OCI-M2 (cell line): ENCODE measurements around the gene SBK2.

Experiments
- DNase-seq: peaks from one replicate; lab custom pipeline; 2025; ENCODE audit not compliant: unreplicated experiment; lab: John Stamatoyannopoulos, UW

The SBK2 gene

DNA sequence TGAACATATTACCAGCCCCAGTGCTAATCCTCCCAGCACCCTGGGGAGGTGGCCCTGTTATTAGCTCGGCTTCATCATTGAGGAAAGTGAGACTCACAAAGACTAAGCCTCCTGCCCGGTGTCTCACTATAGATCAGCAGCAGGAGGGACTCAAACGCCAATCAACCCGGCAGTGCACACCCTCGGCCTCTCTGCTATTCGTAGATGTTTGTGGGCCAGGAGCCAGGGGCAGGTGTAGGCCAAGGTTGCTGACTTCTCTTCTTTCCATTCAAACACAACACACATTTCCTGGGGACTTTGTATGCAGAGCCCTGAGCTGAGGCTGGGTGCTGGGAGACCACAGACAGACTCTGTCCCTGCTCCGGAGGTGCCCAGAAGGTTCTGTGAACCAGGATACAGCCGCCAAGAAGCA lies 17.8 kb upstream of the SBK2 start:
- no peak for DNase-seq

DNA sequence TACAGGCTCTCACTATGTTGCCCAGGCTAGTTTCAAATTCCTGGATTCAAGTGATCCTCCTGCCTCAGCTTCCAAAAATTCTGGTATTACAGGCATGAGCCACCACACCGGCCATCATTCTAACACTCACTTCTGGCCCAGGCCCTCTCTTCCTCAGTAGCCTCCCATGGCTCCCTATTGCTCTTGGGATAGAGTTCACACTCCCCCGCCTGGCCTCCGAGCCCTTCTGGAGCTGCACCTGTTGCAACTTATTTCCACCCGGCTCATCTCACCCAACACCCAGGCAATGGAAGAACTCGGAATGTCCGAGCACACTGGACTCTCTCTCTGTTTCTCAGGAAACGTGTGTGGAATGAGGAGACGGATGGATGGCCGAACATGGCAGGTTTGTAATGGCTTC lies 17.4 kb upstream of the SBK2 start:
- no peak for DNase-seq

DNA sequence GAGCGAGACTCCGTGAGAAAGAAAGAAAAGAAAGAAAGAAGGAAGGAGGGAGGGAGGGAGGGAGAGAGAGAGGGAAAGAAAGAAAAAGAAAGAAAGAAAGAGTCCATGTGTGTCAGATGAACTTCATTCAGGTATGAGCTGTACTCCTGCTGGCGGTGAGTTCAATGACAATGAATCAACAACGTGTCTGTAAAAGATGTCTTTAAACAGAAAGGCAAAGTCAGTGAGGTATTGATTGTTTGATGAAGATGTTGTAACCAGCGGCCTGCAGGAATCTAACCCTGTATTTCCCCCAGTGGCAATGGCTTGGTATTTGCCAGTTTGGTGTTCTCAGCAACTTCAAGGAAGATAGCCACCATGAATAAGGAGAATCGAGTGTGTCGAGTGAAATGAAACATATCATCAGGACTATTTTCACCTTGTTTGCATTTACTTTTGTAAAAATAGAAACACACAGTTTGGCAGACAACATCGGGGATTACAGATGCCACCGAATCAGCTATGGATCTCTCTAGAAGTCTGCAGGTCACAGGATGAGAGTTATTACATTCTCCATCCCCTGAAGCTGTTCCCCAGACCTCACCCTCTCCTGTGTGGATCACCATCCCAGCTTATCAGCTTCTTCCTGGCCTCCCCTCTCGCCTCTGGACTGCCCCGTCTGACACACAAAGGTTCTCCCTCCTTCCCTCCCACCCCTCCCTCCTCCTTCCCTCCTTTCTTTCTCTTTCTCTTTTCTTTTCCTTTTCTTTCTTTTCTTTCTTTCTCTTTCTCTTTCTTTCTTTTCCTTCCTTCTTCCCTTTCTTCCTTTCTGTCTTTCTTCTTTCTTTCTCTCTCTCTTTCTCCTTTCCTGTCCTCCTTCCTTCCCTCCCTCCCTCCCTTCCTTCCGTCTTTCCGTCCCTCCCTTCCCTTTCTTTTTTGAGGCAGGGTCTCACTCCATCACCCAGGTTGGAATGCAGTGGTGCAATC lies 16.6 kb upstream of the SBK2 start:
- DNase-seq = no peak

DNA sequence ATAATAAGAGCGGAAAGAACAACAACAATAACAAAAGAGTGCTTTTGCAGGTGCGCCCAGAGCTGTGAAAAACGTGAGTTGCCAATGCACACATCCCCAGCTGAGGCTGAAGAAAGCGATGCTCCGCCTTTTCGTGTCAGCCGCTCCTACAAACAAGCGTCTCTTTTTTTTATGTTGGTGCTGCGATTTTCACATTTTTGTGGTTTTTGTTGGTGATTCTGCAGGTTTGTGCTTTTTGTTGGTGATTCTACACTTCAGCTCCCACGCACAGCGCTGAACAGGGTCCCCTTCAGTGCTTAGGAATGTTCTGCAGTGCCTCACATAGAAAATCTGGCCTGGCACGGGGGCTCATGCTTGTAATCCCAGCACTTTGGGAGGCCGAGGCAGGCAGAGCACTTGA lies 15.7 kb upstream of the SBK2 start:
- no peak for DNase-seq

DNA sequence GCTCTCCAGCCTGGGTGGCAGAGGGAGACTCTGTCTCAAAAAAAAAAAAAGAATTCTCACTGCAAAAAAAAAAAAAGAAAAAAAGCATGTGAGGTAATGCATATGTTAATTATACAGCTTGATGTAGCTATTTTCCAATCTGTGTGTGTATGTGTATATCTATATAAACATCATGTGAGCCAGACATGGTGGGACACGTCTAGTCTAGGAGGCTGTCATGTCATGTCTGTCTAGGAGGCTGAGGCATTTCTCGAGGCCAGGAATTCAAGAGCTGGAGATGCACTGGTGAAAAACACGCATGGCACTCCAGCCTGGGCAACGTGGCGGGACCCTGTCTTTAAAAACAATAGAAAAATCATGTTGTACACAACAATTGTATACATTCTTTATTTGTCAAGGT lies 15.3 kb upstream of the SBK2 start:
- DNase-seq = no peak

DNA sequence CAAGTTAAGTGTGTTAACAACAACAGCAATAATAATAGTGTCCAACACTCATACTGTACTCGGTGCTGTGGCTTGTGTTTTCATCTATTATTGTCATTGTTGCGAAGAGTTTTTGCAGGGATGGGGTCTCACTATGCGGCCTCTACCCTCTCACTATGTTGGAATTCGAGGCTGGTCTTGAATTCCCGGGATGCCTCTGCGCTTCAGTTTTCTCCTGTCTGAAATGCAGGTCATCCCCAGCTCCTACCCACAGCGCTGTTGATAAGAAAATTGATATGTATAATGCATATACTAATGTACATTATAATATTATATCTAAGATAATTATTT lies 13.4 kb upstream of the SBK2 start:
- DNase-seq = no peak

DNA sequence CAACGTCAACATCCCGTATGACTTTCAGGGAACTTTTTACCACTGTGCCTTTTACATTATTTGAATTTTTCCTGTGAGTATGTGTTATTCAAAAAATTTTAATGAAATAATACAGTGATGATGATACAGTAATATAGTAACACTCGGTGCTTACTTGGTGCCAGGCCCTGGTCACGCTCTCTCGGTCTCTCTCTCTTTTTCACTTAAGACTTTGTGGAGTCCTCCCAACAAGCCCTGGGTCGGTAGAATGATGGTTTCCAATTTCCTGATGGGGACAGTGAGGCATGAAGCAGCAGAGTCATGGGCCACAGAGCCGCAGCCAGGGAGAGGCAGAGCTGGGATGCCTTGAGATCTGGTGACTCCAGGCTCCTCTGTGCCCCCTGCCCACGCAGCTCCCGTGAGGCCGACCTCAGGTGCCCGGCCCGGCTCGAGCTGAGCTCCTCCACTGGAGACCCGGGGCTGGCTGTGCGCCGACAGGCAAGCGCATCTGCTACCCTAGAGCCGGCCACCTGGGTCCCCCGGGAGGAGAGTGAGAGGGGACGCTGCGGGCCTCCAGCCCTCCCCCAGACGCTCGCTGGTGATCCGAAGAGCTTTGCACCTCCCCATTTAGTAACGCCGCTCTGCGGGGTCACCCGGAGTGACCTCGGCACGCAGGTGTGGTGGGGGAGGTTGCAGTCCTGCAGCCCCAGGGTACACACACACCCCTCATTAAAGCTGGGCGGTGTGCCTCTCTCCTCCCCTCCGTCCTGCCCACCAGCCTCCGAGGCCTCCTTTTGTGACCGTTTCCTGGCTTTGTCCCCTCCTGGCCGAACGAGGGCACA lies 12.8 kb upstream of the SBK2 start:
- DNase-seq = no peak

DNA sequence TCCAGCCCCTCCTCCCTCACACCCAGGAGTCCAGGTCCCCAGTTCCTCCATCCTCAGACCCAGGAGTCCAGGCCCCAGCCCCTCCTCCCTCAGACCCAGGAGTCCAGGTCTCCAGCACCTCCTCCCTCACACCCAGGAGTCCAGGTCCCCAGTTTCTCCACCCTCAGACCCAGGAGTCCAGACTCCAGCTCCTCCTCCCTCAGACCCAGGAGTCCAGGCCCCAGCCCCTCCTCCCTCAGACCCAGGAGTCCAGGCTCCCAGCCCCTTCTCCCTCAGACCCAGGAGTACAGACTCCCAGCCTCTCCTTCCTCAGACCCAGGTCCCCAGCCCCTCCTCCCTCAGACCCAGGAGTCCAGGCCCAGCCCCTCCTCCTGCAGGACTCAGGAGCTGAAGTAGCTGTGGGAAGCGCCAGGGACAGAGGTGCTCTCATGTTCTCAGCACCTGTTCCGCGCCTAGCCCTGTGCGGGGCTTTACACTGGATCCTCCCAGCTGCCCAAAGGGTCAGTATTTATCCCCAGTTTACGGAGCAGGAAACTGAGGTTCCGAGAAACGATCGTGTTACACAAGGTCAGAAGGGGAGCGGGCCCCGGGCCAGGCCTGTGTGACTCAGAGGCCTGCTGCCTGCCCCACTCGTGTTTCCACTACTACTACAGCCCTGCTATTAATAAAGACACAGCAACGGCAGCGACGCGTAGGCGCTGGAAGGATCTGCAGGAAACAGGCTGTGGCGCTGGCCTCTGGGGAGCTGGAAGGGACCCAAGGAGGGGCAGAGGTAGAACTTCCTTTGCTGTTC lies 10.1 kb upstream of the SBK2 start:
- no peak for DNase-seq

DNA sequence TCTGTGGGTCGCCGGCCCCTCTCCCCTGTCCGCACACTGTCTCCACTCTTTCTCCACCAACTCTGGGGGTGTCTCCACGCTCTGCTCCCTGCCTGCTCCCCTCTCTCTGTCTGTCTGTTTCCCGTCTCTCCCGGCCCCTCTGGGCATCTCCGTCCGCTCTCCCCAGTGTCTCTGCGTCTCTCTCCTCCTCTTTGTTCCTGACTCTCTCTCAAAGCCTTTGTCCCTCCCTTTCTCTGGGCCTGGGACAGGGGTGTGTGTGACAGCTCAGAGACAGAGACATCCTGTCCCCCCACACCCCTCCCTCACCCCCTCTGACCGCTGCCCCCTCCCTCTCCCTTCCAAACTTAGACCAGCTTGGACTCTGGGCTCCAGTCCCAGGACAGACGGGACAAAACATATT lies 9.1 kb upstream of the SBK2 start:
- no peak for DNase-seq

DNA sequence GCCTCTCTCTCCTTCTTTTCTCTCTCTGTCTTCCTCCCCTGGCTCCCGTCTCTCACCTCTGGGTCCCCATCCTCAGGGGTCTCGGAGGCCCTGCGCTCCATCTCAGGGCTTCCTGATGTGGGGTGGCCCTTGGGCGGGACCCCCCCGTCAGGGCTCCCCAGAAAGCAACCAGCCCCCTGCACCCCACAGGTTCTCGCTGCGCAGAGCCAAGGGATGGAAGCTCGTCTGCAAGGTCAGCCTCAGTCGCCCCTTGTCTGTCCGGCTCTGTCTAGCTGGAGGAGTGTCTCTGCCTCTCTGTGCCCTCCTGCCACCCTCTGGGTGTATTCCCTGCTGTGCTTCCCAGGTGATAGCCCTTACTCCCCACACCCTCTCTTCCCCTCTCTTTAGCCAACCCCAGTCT lies 8.5 kb upstream of the SBK2 start, which contains the start of gene SBK3:
SBK3 (minus strand) TSS at position 101 of the 400 bp plus-strand sequence; CDS start at position 101, 0 bp downstream.
- DNase-seq = no peak

DNA sequence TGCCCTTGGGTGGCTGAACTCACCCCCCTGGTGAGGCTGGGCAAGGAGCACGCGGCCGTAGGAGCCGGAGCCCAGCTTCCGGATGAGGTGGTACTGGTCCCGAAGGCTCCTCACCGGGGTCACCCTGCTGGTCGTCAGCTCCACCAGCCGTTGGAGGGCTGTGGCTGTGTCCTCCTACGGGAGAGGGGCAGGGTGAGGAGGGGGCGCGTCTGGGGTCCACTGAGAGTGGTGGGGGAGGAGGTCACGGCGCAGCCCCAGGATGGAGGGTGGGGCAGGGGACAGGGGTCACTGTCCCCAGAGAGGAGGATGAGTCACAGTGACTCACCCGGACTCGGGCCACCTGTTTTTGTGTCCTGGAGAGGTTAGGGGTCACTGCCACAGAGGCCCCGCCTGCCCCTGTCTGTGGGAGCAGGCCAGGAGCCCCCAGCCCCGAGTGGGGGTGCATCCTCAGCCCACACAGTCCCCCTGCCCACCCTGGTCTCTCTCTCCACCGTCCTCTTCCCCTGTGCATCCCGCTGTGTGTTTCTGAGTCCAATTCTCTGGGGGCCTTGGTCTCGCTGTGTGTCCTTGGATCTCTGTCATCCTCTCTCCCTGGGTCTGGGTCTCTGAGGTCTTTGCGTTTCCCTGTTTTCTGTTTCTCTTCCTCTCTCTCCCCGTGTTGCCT lies 8.0 kb upstream of the SBK2 start:
- no peak for DNase-seq

DNA sequence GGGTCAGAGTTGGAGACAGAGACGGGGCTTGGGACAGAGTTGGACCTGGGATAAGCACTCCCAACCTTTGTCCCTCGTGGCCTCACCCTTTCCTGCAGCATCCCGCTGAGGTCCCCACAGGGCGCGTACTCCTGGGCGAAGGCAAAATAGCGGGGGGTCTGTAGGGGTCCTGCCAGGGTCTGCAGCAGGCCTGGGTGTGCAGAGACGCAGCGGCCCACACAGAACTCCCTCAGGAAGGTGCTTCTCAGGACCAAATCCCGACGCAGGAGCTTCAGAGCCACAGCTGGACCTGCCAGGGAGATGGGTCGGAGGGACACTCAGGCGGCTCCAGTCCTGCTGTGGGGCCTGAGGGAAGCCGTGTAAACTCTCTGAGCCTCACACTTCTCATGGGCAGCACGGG lies 7.1 kb upstream of the SBK2 start:
- DNase-seq = no peak

DNA sequence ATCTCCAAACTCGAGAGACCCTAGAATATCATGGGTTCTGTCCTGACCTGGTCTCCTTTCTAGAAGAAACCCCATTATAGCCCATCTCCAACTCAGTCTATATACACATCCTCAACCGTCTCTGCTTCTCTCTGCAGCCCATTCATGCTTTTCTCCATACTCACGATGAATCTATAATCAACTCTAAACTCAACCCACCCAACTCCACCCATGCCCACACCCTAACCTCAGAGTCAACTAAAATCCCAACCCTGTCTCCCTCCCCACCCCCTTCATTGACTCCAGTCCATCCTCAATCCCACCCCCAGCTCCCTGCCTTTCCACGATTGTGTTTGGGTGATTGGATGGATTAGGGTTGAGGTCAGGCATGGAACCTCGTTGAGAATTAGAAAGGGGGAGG lies 6.6 kb upstream of the SBK2 start:
- no peak for DNase-seq

DNA sequence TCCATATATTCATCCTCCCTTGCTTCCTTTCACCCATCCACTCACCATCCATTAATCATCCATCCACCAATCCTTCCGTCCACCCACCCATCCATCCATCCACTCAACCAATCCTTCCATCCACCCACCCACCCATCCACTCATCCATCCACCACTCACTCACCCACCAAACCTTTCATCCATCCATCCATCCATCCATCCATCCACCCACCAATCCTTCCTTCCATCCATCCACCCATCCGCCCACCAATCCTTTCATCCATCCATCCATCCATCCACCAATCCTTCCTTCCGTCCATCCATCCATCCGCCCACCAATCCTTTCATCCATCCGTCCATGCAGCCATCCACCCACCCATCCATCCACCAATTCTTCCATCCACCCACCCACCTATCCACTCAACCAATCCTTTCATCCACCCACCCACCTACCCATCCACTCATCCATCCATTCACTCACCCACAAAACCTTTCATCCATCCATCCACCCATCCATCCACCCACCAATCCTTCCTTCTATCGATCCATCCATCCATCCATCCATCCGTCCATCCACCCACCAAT lies 5.4 kb upstream of the SBK2 start:
- no peak for DNase-seq

DNA sequence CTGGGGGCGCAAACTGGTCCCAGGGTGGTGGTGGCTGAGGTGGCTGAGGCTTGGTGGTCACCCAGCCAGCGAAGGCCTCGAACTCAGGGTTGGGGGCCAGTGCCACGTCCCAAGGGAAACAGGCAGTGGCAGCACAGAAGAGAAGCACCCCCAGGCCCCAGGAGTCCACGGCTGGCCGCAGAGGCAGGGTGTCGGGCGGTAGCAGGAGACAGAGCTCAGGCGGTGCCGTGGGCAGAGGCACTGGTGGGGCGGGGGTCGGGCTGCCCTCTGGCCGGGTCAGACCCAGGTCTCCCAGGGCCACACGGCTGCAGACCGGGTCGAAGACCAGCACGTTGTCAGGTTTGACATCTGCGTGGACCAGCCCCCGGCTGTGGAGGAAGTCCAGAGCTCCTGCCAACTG lies 4.2 kb upstream of the SBK2 start:
- DNase-seq = no peak

DNA sequence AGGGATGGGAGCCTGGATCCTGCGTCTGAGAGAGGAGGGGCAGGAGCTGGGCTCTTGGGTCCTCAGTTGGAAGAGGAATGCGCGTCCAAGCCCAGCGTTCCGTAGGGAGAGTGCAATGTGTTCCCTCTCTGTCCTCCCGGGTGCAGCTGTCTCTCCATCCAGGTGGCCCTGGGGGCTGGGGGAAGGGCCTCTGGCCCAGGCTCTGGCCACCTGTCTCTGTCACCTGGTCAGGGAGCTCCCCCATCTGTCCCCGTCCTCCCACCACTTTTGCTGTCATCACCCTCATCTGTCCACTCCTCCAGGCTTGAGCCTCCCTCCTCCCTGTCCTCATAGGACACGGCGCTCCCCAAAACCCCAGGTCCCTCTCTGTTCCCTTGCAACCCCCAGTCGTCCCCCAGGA lies 3.7 kb upstream of the SBK2 start:
- DNase-seq = no peak

DNA sequence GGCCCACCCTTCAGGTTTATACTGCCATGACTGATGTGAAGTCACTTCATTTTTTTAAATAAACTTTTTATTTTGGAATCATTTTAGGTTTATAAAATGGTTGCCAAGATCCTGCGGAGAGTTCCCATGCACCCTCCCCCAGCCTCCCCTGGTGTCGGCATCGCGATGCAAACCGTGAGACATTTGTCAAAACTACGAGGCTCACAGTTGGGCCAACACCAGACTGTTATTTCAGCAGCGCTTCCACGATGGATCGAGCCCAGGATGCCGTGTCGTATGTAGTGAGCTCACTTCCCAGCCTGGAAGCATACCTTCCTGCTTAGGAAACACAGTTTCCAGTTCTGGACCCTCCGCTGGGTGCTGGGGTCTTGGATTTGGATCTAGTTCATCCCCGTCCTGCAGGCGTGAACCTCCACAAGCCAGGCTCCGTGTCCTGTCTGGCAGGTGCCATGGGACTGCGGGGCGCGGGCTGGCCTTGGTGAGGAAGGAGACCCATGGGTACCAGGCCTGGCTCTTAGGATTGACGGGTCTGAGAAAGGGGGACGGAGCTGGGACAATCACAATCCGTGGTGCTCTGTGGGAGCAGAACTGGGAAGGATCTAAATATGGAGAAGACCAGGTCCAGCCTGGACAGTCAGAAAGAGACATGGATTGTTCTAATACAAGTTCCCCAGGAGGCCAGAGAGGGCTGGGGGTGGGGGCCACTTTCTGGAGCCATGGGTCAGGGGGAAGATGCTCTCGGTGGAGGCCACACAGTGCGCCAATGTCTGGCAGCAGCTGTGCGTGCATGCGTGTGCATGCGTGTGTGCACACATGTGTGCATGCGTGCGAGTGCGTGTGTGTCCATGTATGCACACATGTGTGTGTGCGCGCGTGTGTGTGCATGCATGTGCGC lies 2.4 kb upstream of the SBK2 start:
- no peak for DNase-seq

DNA sequence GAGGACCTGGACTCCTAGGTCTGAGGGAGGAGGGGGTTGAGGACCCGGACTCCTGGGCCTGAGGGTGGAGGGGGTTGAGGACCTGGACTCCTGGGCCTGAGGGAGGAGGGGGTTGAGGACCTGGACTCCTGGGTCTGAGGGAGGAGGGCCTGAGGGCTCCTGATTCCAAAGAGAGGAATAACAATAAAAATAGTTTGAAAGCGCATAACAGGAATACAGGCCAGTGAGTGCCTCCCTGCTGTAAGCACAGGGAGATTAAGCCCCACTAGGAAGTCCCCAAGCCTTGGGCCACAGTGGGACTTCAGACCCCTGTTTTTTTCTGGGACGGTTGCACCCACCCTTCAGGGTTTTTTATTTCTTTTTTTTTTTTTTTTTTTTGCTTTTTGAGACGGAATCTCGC lies 1.2 kb upstream of the SBK2 start:
- DNase-seq = no peak

DNA sequence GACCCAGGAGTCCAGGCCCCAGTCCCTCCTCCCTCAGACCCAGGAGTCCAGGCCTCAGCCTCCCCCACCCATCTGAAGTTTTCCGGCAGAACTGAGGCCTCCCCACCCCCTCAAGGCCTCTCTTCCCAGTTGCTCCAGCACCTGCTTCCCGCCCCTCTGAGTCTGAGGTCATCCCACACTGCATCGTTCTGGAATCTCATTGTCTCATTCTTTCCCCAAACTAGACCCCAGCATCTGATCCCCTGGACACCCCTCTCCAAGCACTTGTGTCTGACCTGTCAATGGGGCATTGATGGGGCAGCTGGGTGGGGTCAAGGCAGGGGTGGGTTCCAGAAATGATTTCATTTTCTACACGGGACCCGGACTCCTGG lies 793 bp upstream of the SBK2 start:
- DNase-seq = no peak

DNA sequence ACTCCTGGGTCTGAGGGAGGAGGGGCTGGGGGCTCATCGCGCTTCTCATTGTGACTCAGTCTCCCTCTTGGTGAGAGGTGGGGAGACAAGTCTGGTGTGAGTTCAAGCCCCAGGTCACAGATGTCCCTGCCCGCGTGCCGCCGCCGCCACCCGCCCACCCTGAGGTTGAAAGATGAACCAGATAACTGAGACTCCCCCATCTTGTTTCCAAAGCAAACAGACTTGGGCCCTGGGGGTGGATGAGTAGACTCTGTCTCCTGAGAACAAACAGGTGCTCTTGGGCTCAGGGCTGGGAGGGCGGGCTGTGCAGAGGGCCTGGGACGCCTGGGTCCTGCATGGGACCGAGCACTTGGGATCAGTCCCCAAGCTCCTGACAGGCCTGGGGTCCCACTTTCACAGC lies 567 bp downstream of the SBK2 start:
- no peak for DNase-seq
